ENCODE results near the gene KCNK1. TPM values are rescaled to one million over a fixed set of nuclear protein-coding genes. Genes with fewer than 3 reads are reported as not detected.

Gene KCNK1
- total RNA-seq, 1 experiment from 2014 or later: 13.3 TPM

DNA sequence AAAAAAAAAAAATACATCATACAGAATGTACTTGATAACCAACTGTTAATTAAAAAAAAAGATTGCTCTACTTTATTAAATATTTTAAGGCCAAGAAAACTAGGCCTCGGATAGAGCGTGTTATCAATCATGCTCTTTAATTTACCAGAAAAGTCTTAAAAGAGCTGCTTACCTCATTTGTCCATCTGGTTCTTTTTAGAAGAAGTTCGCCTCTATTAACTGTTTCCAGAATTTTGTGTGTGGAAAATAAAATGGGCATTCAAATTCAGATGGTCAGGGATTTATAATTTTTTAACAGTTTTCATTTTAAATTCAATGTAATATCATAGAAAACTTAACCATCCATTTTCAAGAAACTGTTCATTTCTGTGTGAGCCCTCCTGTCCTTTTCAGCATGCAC, 53.8 kb downstream of the KCNK1 start (continued):
- TF ChIP-seq, protein P1, sequence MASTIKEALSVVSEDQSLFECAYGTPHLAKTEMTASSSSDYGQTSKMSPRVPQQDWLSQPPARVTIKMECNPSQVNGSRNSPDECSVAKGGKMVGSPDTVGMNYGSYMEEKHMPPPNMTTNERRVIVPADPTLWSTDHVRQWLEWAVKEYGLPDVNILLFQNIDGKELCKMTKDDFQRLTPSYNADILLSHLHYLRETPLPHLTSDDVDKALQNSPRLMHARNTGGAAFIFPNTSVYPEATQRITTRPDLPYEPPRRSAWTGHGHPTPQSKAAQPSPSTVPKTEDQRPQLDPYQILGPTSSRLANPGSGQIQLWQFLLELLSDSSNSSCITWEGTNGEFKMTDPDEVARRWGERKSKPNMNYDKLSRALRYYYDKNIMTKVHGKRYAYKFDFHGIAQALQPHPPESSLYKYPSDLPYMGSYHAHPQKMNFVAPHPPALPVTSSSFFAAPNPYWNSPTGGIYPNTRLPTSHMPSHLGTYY (CRISPR knock-in tag; IDR thresholded peaks at IDR 0.05): no peak
- TF ChIP-seq, protein P2, sequence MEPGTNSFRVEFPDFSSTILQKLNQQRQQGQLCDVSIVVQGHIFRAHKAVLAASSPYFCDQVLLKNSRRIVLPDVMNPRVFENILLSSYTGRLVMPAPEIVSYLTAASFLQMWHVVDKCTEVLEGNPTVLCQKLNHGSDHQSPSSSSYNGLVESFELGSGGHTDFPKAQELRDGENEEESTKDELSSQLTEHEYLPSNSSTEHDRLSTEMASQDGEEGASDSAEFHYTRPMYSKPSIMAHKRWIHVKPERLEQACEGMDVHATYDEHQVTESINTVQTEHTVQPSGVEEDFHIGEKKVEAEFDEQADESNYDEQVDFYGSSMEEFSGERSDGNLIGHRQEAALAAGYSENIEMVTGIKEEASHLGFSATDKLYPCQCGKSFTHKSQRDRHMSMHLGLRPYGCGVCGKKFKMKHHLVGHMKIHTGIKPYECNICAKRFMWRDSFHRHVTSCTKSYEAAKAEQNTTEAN (CRISPR knock-in tag; IDR thresholded peaks at IDR 0.05): no peak
- TF ChIP-seq NR2C2 (CRISPR knock-in tag; IDR thresholded peaks at IDR 0.05) (no peak), ZNF396 (CRISPR knock-in tag; IDR thresholded peaks at IDR 0.05; ENCODE audit: borderline replicate concordance) (no peak), KAT7 (CRISPR knock-in tag; IDR thresholded peaks at IDR 0.05; ENCODE audit: borderline replicate concordance) (no peak), GTF2I (CRISPR knock-in tag; conservative IDR thresholded peaks at IDR 0.05) (no peak), TEAD4 (CRISPR knock-in tag; IDR thresholded peaks at IDR 0.05) (no peak), MYBL2 (CRISPR knock-in tag; IDR thresholded peaks at IDR 0.05) (no peak), FOXK1 (CRISPR knock-in tag; IDR thresholded peaks at IDR 0.05) (no peak), TP53 (CRISPR knock-in tag; IDR thresholded peaks at IDR 0.05) (no peak), NFE2L1 (CRISPR knock-in tag; IDR thresholded peaks at IDR 0.05) (no peak)
- TF ChIP-seq, protein P3, sequence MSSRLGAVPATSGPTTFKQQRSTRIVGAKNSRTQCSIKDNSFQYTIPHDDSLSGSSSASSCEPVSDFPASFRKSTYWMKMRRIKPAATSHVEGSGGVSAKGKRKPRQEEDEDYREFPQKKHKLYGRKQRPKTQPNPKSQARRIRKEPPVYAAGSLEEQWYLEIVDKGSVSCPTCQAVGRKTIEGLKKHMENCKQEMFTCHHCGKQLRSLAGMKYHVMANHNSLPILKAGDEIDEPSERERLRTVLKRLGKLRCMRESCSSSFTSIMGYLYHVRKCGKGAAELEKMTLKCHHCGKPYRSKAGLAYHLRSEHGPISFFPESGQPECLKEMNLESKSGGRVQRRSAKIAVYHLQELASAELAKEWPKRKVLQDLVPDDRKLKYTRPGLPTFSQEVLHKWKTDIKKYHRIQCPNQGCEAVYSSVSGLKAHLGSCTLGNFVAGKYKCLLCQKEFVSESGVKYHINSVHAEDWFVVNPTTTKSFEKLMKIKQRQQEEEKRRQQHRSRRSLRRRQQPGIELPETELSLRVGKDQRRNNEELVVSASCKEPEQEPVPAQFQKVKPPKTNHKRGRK (CRISPR knock-in tag; IDR thresholded peaks at IDR 0.05; ENCODE audit: borderline replicate concordance): no peak
- TF ChIP-seq, protein P4, sequence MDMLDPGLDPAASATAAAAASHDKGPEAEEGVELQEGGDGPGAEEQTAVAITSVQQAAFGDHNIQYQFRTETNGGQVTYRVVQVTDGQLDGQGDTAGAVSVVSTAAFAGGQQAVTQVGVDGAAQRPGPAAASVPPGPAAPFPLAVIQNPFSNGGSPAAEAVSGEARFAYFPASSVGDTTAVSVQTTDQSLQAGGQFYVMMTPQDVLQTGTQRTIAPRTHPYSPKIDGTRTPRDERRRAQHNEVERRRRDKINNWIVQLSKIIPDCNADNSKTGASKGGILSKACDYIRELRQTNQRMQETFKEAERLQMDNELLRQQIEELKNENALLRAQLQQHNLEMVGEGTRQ (CRISPR knock-in tag; IDR thresholded peaks at IDR 0.05): no peak
- TF ChIP-seq, protein P5, sequence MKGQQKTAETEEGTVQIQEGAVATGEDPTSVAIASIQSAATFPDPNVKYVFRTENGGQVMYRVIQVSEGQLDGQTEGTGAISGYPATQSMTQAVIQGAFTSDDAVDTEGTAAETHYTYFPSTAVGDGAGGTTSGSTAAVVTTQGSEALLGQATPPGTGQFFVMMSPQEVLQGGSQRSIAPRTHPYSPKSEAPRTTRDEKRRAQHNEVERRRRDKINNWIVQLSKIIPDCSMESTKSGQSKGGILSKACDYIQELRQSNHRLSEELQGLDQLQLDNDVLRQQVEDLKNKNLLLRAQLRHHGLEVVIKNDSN (CRISPR knock-in tag; IDR thresholded peaks at IDR 0.05): no peak
- TF ChIP-seq, protein P6, sequence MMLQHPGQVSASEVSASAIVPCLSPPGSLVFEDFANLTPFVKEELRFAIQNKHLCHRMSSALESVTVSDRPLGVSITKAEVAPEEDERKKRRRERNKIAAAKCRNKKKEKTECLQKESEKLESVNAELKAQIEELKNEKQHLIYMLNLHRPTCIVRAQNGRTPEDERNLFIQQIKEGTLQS (CRISPR knock-in tag; conservative IDR thresholded peaks at IDR 0.05): no peak
- TF ChIP-seq, protein P7, sequence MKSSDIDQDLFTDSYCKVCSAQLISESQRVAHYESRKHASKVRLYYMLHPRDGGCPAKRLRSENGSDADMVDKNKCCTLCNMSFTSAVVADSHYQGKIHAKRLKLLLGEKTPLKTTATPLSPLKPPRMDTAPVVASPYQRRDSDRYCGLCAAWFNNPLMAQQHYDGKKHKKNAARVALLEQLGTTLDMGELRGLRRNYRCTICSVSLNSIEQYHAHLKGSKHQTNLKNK (CRISPR knock-in tag; IDR thresholded peaks at IDR 0.05): no peak

DNA sequence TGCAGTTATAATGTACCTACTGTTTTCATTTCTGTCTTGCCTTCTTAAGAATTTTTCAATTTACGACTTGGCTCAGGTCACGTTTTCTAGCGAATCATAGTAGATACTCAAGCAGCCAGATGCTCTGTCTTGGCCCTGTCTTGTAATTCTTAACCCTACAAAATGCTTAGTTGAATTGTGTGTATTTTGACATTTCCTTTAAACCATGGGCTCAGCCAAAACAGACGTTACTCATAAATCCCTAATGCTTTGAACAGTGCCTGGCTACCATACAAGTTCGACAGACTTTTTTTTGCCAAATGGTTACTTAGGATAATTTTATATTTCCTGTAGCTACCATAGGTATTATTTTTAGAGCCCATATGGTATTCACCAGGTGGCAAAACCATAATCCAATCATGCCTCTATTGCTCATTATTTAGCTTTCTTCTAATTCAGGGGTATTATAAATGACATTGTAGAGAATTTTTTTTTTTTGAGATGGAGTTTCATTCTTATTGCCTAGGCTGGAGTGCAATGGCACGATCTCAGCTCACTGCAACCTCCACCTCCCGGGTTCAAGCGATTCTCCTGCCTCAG, 54.3 kb downstream of the KCNK1 start:
- POLR2A ChIA-PET: no interaction called here
- no peak for TF ChIP-seq NFE2L1 (CRISPR knock-in tag; IDR thresholded peaks at IDR 0.05)
- no peak for TF ChIP-seq GABPB1 (CRISPR knock-in tag; IDR thresholded peaks at IDR 0.05)
- TF ChIP-seq ZNF263 (CRISPR knock-in tag; IDR thresholded peaks at IDR 0.05; ENCODE audit: low read depth): no peak
- TF ChIP-seq NR1H2 (CRISPR knock-in tag; IDR thresholded peaks at IDR 0.05): no peak
- TF ChIP-seq, protein P7 (CRISPR knock-in tag; IDR thresholded peaks at IDR 0.05): no peak
- no peak for TF ChIP-seq ZNF396 (CRISPR knock-in tag; IDR thresholded peaks at IDR 0.05; ENCODE audit: borderline replicate concordance)
- TF ChIP-seq, protein P8, sequence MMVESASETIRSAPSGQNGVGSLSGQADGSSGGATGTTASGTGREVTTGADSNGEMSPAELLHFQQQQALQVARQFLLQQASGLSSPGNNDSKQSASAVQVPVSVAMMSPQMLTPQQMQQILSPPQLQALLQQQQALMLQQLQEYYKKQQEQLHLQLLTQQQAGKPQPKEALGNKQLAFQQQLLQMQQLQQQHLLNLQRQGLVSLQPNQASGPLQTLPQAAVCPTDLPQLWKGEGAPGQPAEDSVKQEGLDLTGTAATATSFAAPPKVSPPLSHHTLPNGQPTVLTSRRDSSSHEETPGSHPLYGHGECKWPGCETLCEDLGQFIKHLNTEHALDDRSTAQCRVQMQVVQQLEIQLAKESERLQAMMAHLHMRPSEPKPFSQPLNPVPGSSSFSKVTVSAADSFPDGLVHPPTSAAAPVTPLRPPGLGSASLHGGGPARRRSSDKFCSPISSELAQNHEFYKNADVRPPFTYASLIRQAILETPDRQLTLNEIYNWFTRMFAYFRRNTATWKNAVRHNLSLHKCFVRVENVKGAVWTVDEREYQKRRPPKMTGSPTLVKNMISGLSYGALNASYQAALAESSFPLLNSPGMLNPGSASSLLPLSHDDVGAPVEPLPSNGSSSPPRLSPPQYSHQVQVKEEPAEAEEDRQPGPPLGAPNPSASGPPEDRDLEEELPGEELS (CRISPR knock-in tag; IDR thresholded peaks at IDR 0.05): no peak
- no peak for TF ChIP-seq ZNF423 (CRISPR knock-in tag; IDR thresholded peaks at IDR 0.05)
- no peak for TF ChIP-seq TEAD1 (CRISPR knock-in tag; IDR thresholded peaks at IDR 0.05)
- TF ChIP-seq, protein P9, sequence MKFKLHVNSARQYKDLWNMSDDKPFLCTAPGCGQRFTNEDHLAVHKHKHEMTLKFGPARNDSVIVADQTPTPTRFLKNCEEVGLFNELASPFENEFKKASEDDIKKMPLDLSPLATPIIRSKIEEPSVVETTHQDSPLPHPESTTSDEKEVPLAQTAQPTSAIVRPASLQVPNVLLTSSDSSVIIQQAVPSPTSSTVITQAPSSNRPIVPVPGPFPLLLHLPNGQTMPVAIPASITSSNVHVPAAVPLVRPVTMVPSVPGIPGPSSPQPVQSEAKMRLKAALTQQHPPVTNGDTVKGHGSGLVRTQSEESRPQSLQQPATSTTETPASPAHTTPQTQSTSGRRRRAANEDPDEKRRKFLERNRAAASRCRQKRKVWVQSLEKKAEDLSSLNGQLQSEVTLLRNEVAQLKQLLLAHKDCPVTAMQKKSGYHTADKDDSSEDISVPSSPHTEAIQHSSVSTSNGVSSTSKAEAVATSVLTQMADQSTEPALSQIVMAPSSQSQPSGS (CRISPR knock-in tag; IDR thresholded peaks at IDR 0.05; ENCODE audit: borderline replicate concordance, low read depth): no peak
- TF ChIP-seq RELA (CRISPR knock-in tag; IDR thresholded peaks at IDR 0.05; ENCODE audit: borderline replicate concordance): no peak

More for the DNA sequence above, 54.3 kb downstream of the KCNK1 start:
- ATAC-seq (no peak), DNase-seq (ENCODE audit: low spot score) (no peak)
- CTCF ChIA-PET: no interaction called here
- Mint-ChIP-seq H3K27me3 (ENCODE audit: low read depth) (no peaks in the 10 kb centered on the region), H3K9me3 (peaks cover 6% of the 10 kb centered on the region; the same call in 1 of the 2 replicates), H3K27ac (no peak overlapping the region), H3K4me3 (no peak overlapping the region), H3K4me1 (peaks cover 6% of the 10 kb centered on the region; the same call in 1 of the 2 replicates), H3K36me3 (peaks cover 41% of the 10 kb centered on the region)
